Measurements from ENCODE around the gene MB21D2. TPM values are rescaled to one million over a fixed set of nuclear protein-coding genes. Genes with fewer than 3 reads are reported as not detected.

MB21D2 gene
- total RNA-seq, 1 donor = 25.0 TPM

GRCh38 chr3:192879346-192880031 lies 38.2 kb downstream of the MB21D2 start:
- DNase-seq (ENCODE audit: low read depth) = peak; percentile 91
- TF ChIP-seq, protein P1, sequence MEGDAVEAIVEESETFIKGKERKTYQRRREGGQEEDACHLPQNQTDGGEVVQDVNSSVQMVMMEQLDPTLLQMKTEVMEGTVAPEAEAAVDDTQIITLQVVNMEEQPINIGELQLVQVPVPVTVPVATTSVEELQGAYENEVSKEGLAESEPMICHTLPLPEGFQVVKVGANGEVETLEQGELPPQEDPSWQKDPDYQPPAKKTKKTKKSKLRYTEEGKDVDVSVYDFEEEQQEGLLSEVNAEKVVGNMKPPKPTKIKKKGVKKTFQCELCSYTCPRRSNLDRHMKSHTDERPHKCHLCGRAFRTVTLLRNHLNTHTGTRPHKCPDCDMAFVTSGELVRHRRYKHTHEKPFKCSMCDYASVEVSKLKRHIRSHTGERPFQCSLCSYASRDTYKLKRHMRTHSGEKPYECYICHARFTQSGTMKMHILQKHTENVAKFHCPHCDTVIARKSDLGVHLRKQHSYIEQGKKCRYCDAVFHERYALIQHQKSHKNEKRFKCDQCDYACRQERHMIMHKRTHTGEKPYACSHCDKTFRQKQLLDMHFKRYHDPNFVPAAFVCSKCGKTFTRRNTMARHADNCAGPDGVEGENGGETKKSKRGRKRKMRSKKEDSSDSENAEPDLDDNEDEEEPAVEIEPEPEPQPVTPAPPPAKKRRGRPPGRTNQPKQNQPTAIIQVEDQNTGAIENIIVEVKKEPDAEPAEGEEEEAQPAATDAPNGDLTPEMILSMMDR (IDR thresholded peaks at IDR 0.05; ENCODE audit: insufficient read depth, low read depth, low read length) = no peak
- H3K4me3 ChIP-seq (ENCODE audit: low read depth, low read length) = no peak overlapping the region

- DNase-seq (ENCODE audit: low read depth) = peak; percentile 62
- TF ChIP-seq, protein P1 (IDR thresholded peaks at IDR 0.05; ENCODE audit: insufficient read depth, low read depth, low read length) = no peak
- no peak overlapping the region for H3K4me3 ChIP-seq (ENCODE audit: low read depth, low read length)
Measured at GRCh38 chr3:192875971-192876565, 41.6 kb downstream of the MB21D2 start.

- no peak for DNase-seq (ENCODE audit: low read depth)
- no peak overlapping the region for H3K4me3 ChIP-seq (ENCODE audit: low read depth, low read length)
- TF ChIP-seq, protein P1 (IDR thresholded peaks at IDR 0.05; ENCODE audit: insufficient read depth, low read depth, low read length) = no peak
Measured at GRCh38 chr3:192870822-192871221, 46.8 kb downstream of the MB21D2 start.

DNA sequence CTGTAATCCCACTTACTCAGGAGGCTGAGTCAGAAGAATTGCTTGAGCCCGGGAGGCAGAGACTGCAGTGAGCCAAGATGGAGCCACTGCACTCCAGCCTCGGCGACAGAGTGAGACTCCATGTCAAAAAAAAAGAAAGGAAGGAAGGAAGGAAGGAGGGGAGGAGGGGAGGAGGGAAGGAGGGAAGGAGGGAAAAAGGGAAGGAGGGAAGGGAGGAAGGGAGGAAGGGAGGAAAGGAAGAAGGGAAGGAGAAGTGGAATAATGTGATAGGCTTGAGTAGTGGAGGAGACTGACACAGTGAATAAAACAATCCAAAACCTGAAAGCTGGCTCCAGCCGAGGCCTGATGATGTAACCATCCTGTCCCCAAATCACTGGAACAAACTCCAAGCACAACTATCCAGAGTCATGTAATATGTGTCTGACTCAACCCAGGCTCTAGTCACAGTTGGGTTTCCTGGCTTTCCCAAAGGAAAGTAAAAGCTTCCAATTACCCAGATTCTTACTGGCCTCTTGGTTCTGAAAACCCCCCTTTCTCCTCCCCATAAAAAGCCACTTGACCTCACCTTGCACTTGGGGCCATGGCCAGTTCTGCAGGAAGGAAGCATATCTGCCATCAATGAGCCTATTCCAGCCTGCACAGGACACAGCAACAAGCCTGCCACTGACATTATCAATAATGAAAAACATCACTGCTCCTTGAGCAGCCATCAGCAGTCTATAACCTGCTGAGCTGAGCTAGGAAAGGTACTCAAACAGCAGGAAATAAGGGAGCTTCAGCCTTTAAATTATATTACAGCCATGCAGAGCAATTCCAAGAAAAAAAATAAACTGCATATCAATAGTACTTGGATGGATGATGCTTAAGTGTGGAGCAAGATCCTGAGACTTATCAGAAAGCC lies 48.3 kb downstream of the MB21D2 start:
- TF ChIP-seq, protein P1 (IDR thresholded peaks at IDR 0.05; ENCODE audit: insufficient read depth, low read depth, low read length) = no peak
- DNase-seq (ENCODE audit: low read depth) = no peak
- H3K4me3 ChIP-seq (ENCODE audit: low read depth, low read length) = no peak overlapping the region

DNA sequence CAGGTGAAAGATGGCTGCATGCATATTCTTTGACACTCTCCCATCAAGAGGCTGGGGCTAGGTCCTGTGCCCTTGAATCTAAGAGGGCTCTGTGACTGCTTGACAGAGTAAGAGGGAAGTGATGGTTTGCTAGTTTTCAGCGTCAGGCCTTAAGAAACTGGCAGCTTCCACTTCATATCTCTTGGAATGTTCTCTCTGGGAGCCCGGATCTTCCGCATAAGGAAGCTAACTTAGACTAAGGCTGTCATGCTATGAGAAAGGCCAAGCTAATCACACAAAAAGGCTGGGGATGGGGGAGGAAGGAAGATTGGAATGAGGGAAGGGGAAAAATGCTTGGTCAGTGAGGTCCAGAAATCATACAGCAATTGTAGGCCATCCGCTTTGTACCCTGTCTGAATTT lies 50.0 kb downstream of the MB21D2 start:
- no peak for DNase-seq (ENCODE audit: low read depth)
- TF ChIP-seq, protein P1 (IDR thresholded peaks at IDR 0.05; ENCODE audit: insufficient read depth, low read depth, low read length) = no peak
- no peak overlapping the region for H3K4me3 ChIP-seq (ENCODE audit: low read depth, low read length)

GRCh38 chr3:192866804-192867203 lies 50.9 kb downstream of the MB21D2 start:
- H3K4me3 ChIP-seq (ENCODE audit: low read depth, low read length) = no peak overlapping the region
- DNase-seq (ENCODE audit: low read depth) = no peak
- TF ChIP-seq, protein P1 (IDR thresholded peaks at IDR 0.05; ENCODE audit: insufficient read depth, low read depth, low read length) = no peak

Measured in fibroblast of villous mesenchyme (primary cell).